ENCODE measurements around the gene C7orf57. TPM values are rescaled to one million over a fixed set of nuclear protein-coding genes. Genes with fewer than 3 reads are reported as not detected.

Gene C7orf57
- polyA plus RNA-seq, 10 donors, result 0.08 to 0.36 (median 0.22) TPM; not detected in 2

GRCh38 chr7:48084727-48085432 lies 49.5 kb downstream of the C7orf57 start:
- DNase-seq, result peak; percentile 24 to 96 (median 40)

- no peak for DNase-seq
These were observed 50.1 kb downstream of the C7orf57 start for GRCh38 chr7:48085433-48085791.

DNA sequence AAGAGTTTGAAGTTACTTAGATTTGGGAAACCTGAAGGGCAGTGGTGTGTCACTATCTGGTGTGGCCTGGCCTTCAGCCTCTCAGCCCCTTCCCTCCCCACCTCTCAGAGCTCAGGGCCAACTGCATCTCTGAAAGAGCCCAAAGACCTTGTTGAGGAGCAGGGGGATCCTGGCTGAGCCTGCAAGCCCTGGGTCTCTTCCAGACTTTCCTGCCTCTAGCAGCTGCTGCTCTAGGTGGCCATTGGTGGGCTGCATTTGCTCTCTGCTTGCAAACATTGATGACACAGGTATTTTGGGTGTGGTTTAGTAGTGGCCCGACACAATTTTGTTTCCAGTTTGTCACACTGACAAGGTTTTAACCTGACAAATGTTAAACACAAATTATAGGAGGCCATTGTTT lies 50.6 kb downstream of the C7orf57 start:
- DNase-seq, result no peak

GRCh38 chr7:48087349-48087748 lies 52.0 kb downstream of the C7orf57 start:
- peak in 1 of 3 donors; percentile 55 for DNase-seq

- peak; percentile 42 to 89 (median 75) for DNase-seq
These were observed 53.3 kb downstream of the C7orf57 start for GRCh38 chr7:48088559-48089045.

DNA sequence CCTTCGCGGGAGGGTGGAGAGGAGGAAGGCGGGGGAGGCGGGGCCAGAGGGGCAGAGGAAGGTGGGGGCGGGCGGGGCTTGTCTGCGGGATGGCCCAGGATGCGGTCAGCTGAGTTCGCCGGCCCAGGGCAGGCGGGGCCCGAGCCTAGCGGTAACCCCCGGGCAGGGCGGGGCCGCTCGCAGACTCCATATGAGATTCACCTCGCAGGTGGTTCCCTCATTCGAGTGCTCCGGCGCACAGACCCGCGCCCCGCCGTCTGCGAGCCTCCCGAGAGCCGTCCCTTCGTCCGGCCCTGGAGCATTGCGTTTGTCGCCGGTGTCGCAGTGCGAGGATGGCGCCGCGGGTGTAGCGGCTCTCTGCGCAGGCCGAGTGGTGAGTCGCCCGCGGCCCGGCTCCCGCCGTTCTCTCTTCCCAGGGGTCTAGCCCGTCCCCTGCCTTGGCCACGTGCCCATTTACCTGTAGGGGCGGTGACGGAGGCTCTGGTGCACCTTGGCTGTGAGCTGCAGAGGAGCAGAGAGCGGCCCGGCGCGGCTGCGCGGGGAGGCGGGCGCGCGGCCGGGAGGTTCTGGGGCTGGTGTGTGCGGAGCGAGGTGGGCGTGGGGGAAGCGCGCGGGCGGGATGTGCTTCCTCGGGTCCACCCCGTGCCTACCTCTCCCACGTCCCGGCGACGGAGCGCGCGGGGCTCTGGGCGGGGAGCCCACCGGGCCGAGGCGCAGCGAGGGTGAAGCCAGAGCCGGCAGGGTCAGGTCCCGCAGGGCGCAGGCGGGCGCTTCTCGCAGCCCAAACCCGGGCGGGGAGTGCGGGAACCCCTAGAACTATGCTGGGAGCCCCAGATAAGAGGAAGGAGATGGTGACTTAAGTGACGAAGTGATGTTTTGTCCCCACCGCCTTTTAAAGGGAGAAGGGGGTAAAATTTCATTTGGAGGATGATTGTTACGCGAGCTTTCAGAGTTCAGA lies 54.0 kb downstream of the C7orf57 start, which contains the start of gene UPP1:
TSS of gene UPP1 (plus strand) at position 220 of the 958 bp plus-strand sequence. CDS start 5,519 bp downstream, outside the sequence.
- peak in 2 of 3 donors; percentile 10 to 62 for DNase-seq

DNA sequence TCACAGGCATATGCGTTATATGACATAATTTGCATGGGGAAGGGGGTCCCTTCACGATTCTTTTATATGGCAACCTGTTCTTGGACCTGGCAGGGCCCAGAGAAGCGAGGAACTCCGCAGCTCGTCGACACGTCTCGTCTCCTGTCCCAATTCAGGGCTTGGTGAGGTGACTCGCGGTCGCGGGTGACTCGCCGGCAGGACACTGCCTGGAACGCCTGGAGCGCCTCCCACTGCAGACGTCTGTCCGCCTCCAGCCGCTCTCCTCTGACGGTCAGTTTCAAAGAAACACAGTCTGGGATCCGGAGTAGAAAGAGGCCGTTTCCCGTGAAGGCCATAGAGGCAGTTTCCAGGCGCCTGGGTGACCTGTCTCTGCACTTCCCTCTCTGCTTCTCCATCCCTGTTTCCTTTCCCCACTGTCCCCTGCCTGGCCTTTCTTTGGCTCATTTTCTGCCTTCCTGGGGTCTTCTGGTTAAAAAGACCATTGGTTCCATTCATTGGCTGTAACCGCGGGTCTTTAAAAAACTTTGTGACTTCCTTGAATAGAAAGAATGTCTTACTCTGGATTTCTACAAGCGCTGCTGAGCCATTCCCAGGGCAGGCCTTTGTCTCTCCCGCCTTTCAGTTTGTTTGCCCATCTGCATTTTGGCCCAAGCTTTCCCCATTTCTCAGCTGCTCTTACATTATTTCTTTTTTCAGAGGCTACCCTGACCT lies 54.9 kb downstream of the C7orf57 start:
- DNase-seq, result peak in 2 of 3 donors; percentile 15 to 42

DNA sequence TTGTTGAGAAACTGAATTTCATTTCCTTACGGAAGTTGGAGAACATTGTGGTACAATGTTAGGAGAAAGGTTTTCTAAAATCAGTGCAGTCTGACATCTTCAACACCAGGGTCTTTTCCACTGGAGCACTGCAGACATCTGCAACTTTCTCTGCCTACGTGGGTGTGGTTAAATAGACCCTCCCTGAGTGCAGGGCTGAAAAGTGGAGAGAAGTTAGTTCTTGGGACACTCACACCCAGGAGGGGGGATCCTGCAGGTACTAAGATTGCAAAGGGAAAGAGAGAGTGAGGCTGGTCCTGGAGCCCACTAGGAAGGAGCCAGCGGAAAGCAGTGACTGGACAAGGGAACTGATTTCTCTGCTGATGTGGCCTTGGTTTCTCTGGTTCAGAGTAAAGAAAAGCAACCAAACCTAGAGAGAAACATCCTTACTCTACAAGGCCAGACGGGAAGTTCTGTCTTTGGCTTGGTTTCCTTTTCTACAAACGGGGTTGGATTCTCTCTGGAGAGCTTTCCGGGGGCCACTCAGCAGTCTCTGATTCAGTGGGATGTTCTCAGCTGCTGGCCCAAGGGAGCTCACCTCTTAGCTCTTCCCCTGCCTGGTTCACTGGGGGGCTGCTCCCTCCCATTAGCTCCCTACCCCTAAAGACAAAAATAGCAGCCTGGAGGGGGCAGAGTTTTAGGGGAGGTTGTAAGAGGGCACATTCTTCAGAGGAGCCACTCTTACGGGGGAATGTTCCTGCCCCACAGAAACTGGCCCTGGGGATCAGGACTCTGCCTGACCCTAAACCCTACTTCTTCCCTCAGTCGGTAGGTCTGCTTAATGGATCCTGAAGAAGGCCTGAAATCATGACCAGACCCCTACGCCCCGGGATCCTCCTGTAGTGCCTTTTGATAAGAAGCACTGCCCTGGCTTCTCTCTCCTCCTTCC lies 56.4 kb downstream of the C7orf57 start:
- no peak for DNase-seq

DNA sequence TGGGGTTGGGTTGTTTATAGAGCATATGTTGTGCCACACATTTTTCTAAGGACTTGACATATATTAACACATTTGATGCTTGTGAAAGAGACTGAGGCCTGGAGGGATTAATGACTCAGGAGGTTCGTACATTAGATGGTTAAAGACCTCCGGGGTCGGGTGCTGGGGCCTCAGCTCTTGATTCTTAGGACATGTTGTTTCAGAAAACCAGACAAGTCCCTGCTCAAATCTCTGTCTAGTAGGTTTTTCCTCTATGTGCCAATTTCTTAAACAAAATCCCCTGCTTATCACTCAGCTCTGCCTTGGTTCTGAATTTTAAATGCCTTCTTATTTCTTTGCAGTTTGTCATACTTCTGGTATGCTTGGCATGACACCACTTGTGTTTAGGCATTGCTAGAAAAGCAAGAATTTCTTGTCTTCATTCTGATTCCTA lies 59.5 kb downstream of the C7orf57 start:
- peak in 1 of 3 donors; percentile 33 for DNase-seq

- no peak for DNase-seq
These were observed 60.9 kb downstream of the C7orf57 start for GRCh38 chr7:48096273-48096672.

DNA sequence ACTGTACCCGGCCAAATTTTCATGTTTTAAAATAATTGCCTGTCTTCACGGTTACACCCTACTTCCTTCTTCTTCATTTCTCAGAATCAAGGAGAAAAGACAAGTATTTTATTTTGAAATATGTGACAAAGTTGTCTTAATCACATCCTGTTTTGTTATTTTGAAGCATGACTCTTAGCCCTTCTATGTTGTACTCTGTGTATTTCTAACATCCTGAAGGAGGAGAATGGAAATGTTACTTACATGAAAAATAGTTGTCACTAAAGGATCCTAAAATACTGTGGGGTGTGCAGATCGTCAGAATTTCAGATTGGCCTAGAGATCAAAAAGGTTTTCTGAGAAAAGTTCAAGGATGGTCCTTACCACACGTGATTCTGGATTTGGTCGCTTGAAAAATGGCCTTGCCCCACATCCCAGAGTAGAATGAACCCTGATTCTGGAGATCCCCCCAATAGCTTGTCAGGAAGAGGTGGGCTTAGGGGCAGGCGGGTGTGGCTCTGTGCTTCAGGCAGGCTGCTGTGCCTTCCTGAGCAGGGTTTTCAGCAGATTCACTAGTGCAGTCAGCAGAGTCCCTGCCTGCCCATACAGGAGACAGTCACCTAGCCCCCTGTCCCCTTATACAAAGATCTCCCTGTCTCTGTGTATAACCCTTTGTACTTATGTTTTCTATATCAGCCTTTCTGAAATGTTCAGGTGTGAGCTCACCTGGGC lies 62.3 kb downstream of the C7orf57 start:
- no peak for DNase-seq

GRCh38 chr7:48098846-48099245 lies 63.5 kb downstream of the C7orf57 start:
- DNase-seq, result no peak

DNA sequence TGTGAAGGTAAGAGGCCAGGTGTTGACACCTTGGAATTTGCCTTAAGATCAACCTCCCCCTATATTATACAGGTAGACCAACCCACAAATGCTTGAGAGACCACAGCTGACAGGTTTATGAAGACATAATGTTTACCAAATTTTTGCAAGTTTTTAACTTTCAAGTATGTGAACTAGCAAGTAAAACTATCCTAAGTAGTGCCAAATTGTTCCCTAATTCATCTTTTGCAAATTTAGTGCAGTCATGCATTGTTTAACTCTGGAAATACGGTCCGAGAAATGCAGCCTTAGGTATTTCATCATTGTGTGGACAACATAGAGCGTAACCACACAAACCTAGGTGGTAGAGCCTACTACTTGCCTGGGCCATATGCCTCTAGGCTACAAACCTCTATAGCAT lies 64.4 kb downstream of the C7orf57 start:
- no peak for DNase-seq

DNA sequence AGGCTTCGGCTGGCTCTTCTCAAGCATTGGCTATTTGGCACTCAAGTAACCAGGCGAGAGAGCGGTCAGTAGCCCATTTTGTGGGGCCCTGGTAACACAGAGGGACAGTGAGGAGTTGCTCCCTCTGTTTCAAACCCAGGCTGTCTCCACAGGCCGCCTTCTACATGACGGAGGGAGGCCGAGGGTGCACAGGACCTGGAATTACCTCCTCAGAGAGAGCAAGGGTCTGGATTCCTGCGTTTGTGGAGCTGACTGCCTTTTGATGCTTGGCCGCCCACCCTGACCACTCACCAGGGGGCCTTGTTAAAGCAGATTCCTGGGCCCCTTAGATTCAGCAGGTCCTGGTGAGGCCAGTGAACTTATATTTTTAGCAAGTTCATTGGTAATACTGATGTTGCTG lies 66.0 kb downstream of the C7orf57 start:
- DNase-seq, result no peak

GRCh38 chr7:48101968-48102367 lies 66.6 kb downstream of the C7orf57 start:
- DNase-seq, result no peak

GRCh38 chr7:48102530-48102929 lies 67.2 kb downstream of the C7orf57 start:
- DNase-seq, result no peak

DNA sequence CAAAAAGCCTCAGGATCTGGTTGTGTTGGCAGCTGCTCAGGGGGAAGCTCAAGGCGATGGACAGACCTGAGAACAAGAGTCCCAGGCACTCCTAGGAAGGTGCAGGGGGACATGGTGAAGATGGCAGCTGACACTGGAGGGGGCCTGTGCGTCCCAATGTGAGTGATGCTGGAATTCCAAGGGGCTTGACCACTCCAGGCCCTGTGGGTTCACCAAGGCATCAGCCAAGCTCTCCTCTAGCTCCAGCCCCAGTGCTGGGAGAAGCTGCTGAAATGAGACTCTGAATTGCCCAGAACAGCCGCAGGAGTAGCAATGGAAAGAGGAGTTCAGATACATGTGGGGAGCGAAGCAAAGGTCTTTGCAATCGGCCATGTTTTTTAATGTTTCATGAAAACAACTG lies 69.7 kb downstream of the C7orf57 start:
- DNase-seq, result no peak

- DNase-seq, result no peak
These were observed 71.7 kb downstream of the C7orf57 start for GRCh38 chr7:48106906-48107659.

DNA sequence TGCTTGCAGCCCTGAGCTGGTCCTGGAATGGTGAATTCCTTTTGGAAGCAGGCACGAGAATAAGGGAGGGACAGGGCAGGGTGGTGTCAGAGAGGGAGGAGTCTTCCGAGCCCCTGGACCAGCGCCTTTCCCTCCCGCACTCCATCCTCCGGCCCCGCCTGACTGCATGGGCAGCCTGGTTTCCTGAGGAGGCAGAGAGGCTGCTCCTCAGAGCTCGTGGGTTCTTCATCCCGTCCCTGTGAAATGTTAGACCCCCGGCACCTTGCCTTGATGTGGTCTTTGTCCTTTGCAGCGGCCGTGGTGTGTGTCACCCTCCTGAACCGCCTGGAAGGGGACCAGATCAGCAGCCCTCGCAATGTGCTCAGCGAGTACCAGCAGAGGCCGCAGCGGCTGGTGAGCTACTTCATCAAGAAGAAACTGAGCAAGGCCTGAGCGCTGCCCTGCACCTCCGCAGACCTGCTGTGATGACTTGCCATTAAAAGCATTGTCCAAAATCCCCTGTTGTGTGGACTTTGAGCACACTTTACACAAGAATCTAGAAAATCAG lies 72.7 kb downstream of the C7orf57 start:
- DNase-seq, result no peak
